Caco-2 (cell line): Measurements from ENCODE around the gene RUNDC3A. TPM values are rescaled to one million over a fixed set of nuclear protein-coding genes. Genes with fewer than 3 reads are reported as not detected.

Source experiments
- BruUV-seq: library from RNA; stranded (reverse); fragments of 400-500 nt; replicated peaks from 2 replicates; lab custom pipeline; 2021; lab: Mats Ljungman, UMichigan
- CTCF ChIA-PET: fragments of 300-600 bp; sonication (Branson Sonifier 250); formaldehyde crosslinking; loops from one replicate; lab custom pipeline; 2022; ENCODE audit warnings: antibody characterized with exemption; lab: Charles Lee
- POLR2A ChIA-PET: fragments of 300-600 bp; sonication (Branson Sonifier 250); formaldehyde crosslinking; loops from one replicate; lab custom pipeline; 2022; ENCODE audit warnings: antibody characterized with exemption; lab: Charles Lee
- DNase-seq, 2 experiments: peaks; one replicate each; pipeline versions ENCODE4 v3.0.0 to v3.0.0-alpha.2; 2020 to 2022
- H3K27me3 ChIP-seq: replicated peaks from 2 replicates; pipeline ENCODE4 v1.6.0; 2011; ENCODE audit warnings: low read length; ENCODE audit not compliant: control insufficient read depth, insufficient read depth
- H3K36me3 ChIP-seq: 2 replicates; pipeline ENCODE4 v1.5.1; 2011; ENCODE audit warnings: low read length; ENCODE audit not compliant: control insufficient read depth, insufficient read depth
- H3K4me1 ChIP-seq: fragments of 250-450 bp; sonication (Bioruptor Pico); 2 replicates; pipeline ENCODE4 v1.5.1; 2020; ENCODE audit warnings: mild to moderate bottlenecking
- H3K4me3 ChIP-seq: 2 replicates; pipeline ENCODE4 v1.5.1; 2011; ENCODE audit warnings: low read depth, mild to moderate bottlenecking, control low read depth, low read length
- H3K9me3 ChIP-seq: fragments of 250-450 bp; sonication (Bioruptor Pico); 2 replicates; pipeline ENCODE4 v1.5.1; 2020; ENCODE audit warnings: mild to moderate bottlenecking, moderate library complexity
- H3K27ac Mint-ChIP-seq: one replicate; pipeline ENCODE4 v1.8.0; 2022; ENCODE audit warnings: mixed read lengths; ENCODE audit not compliant: unreplicated experiment
- H3K27me3 Mint-ChIP-seq: one replicate; pipeline ENCODE4 v1.8.0; 2022; ENCODE audit warnings: mixed read lengths; ENCODE audit not compliant: insufficient read depth, unreplicated experiment
- H3K36me3 Mint-ChIP-seq: one replicate; pipeline ENCODE4 v1.8.0; 2022; ENCODE audit warnings: mild to moderate bottlenecking, mixed read lengths; ENCODE audit not compliant: insufficient read depth, unreplicated experiment
- H3K4me1 Mint-ChIP-seq: one replicate; pipeline ENCODE4 v1.8.0; 2022; ENCODE audit warnings: low read depth, mixed read lengths; ENCODE audit not compliant: unreplicated experiment
- H3K4me3 Mint-ChIP-seq: one replicate; pipeline ENCODE4 v1.8.0; 2022; ENCODE audit warnings: mild to moderate bottlenecking, moderate library complexity, mixed read lengths; ENCODE audit not compliant: unreplicated experiment
- H3K9me3 Mint-ChIP-seq: one replicate; pipeline ENCODE4 v1.8.0; 2022; ENCODE audit warnings: mixed read lengths; ENCODE audit not compliant: unreplicated experiment
- CTCF ChIP-seq, 2 experiments: fragments of 200-600 bp in 1 of 2; IDR thresholded peaks; 1 replicate in 1 of 2; 2 replicates in 1 of 2; pipeline versions ENCODE4 v1.5.1 to v1.8.0; 2011 to 2022; ENCODE audit warnings: antibody characterized with exemption in 1 of 2, control low read depth in 1 of 2, inconsistent platforms in 1 of 2, low read depth in 1 of 2, low read length in 1 of 2, mild to moderate bottlenecking in 1 of 2, moderate library complexity in 1 of 2; ENCODE audit not compliant: insufficient read depth in 1 of 2, severe bottlenecking in 1 of 2, unreplicated experiment in 1 of 2
- intact Hi-C: fragments of 100-400 bp; cut with micrococcal nuclease; formaldehyde crosslinking; loops from one replicate; pipeline ENCODE4 v1.10.0; 2022; ENCODE audit not compliant: unreplicated experiment
- total RNA-seq: library from RNA; stranded (reverse); gene quantifications from 2 replicates; pipeline ENCODE4 v1.2.3, GENCODE V29; 2022

RUNDC3A gene
- total RNA-seq, 1 experiment from 2014 or later = 0.34 TPM

- peaks cover 7% of the 10 kb centered on the region for H3K4me1 Mint-ChIP-seq
- Histone ChIP-seq H3K36me3 (no peaks in the 10 kb centered on the region), H3K4me1 (no peaks in the 10 kb centered on the region), H3K9me3 (no peaks in the 10 kb centered on the region), H3K4me3 (no peak overlapping the region), H3K27me3 (no peaks in the 10 kb centered on the region)
- DNase-seq = no peak
- no peak overlapping the region for H3K4me3 Mint-ChIP-seq
- ChIA-PET CTCF (no interaction called here), POLR2A (no interaction called here)
- no TSS peak for BruUV-seq
- no peaks in the 10 kb centered on the region for H3K9me3 Mint-ChIP-seq
- TF ChIP-seq CTCF (IDR thresholded peaks at IDR 0.05; ENCODE audit: insufficient read depth in 1 of 2, low read depth in 1 of 2, low read length in 1 of 2, severe bottlenecking in 1 of 2, unreplicated experiment in 1 of 2) = no peak
- no peaks in the 10 kb centered on the region for H3K27me3 Mint-ChIP-seq
- intact Hi-C loops = no loop called here
- H3K27ac Mint-ChIP-seq = no peak overlapping the region
- no peaks in the 10 kb centered on the region for H3K36me3 Mint-ChIP-seq
Observed at GRCh38 chr17:44269535-44270240, 38.7 kb upstream of the RUNDC3A start.

- Mint-ChIP-seq H3K4me3 (no peak overlapping the region), H3K36me3 (no peaks in the 10 kb centered on the region), H3K9me3 (no peaks in the 10 kb centered on the region), H3K27ac (no peak overlapping the region), H3K4me1 (peaks cover 7% of the 10 kb centered on the region), H3K27me3 (no peaks in the 10 kb centered on the region)
- H3K27me3 ChIP-seq = no peaks in the 10 kb centered on the region
- DNase-seq = no peak
- ChIA-PET POLR2A (interaction anchor here (1.2 kb wide), 1 partner anchor 51 kb away, joined by 3 read pairs; no protein-coding TSS in a partner anchor), CTCF (no interaction called here)
- no peaks in the 10 kb centered on the region for H3K9me3 ChIP-seq
- BruUV-seq = no TSS peak
- intact Hi-C loops = no loop called here
- no peaks in the 10 kb centered on the region for H3K36me3 ChIP-seq
- H3K4me1 ChIP-seq = no peaks in the 10 kb centered on the region
- no peak for TF ChIP-seq CTCF (IDR thresholded peaks at IDR 0.05; ENCODE audit: insufficient read depth in 1 of 2, low read depth in 1 of 2, low read length in 1 of 2, severe bottlenecking in 1 of 2, unreplicated experiment in 1 of 2)
- H3K4me3 ChIP-seq = no peak overlapping the region
Observed at GRCh38 chr17:44272321-44272951, 36.0 kb upstream of the RUNDC3A start.

GRCh38 chr17:44272954-44273353 lies 35.4 kb upstream of the RUNDC3A start:
- intact Hi-C loops = no loop called here
- peaks cover 7% of the 10 kb centered on the region for H3K4me1 Mint-ChIP-seq
- BruUV-seq = no TSS peak
- no peak overlapping the region for H3K27ac Mint-ChIP-seq
- H3K27me3 Mint-ChIP-seq = no peaks in the 10 kb centered on the region
- H3K4me3 ChIP-seq = no peak overlapping the region
- no peaks in the 10 kb centered on the region for H3K36me3 ChIP-seq
- no peaks in the 10 kb centered on the region for H3K27me3 ChIP-seq
- H3K9me3 ChIP-seq = no peaks in the 10 kb centered on the region
- DNase-seq = no peak
- H3K9me3 Mint-ChIP-seq = no peaks in the 10 kb centered on the region
- H3K4me3 Mint-ChIP-seq = no peak overlapping the region
- no peak for TF ChIP-seq CTCF (IDR thresholded peaks at IDR 0.05; ENCODE audit: insufficient read depth in 1 of 2, low read depth in 1 of 2, low read length in 1 of 2, severe bottlenecking in 1 of 2, unreplicated experiment in 1 of 2)
- POLR2A ChIA-PET = interaction anchor here (1.2 kb wide), 1 partner anchor 52 kb away, joined by 3 read pairs; no protein-coding TSS in a partner anchor
- H3K36me3 Mint-ChIP-seq = no peaks in the 10 kb centered on the region
- H3K4me1 ChIP-seq = no peaks in the 10 kb centered on the region
- CTCF ChIA-PET = no interaction called here
